ENCODE data around the gene NCR3LG1.

The NCR3LG1 gene

DNA sequence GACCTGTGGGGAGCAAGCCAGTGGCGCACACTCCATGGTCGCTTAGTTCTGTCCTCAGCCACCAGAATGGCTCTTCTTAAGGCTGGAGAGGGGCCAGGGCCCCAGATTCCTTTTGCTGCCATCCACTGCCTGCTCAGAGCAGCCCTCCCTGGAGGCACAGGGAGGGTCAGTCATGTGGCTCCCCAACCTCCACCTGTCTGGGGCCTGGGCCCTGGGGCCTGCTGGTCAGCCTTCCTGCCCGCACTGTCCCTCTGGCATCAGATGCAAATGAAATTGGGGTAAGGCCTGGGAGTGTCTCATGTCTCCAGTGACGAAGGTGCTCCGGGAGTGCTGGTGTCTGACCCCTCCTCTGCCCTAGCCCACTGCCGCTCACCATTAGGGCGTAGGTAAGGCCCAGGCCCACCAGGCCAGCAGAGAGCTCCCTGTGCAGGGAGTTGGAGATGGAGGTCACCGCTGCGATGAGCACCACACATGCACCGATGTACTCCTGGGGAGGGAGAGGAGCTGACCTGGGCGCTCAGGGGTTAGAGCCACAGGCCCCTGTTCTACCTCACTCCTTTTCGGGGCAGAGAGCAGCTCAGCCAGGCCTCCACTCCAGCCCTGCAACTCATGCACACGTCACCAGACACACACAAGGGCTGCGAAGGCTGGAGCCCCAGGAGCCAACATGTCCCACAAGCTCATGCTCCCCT lies 45.9 kb downstream of the NCR3LG1 start:
- TF ChIP-seq, protein P1, sequence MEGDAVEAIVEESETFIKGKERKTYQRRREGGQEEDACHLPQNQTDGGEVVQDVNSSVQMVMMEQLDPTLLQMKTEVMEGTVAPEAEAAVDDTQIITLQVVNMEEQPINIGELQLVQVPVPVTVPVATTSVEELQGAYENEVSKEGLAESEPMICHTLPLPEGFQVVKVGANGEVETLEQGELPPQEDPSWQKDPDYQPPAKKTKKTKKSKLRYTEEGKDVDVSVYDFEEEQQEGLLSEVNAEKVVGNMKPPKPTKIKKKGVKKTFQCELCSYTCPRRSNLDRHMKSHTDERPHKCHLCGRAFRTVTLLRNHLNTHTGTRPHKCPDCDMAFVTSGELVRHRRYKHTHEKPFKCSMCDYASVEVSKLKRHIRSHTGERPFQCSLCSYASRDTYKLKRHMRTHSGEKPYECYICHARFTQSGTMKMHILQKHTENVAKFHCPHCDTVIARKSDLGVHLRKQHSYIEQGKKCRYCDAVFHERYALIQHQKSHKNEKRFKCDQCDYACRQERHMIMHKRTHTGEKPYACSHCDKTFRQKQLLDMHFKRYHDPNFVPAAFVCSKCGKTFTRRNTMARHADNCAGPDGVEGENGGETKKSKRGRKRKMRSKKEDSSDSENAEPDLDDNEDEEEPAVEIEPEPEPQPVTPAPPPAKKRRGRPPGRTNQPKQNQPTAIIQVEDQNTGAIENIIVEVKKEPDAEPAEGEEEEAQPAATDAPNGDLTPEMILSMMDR (conservative IDR thresholded peaks at IDR 0.05; ENCODE audit: low read depth, low read length) = no peak
- H3K4me3 ChIP-seq (ENCODE audit: low read length) = no peak overlapping the region
- no peak for DNase-seq (ENCODE audit: low read depth)

DNA sequence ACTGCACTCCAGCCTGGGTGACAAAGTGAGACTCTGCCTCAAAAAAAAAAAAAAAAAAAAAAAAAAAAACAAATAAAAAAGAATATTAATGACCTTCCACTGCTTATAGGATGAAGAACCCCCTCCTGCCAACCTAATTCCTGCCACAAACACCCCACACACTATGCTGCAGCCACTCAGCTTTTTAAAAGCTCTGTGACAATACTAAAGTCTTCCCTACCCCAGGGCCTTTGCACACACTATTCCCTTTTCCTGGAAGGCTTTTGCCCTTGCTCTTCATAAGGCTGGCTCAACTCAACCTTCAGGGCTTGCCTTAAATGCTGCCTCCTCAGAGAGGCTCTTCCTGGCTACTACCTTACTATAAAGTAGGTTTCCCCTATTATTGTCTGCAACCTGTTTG lies 47.6 kb downstream of the NCR3LG1 start:
- no peak for DNase-seq (ENCODE audit: low read depth)

DNA sequence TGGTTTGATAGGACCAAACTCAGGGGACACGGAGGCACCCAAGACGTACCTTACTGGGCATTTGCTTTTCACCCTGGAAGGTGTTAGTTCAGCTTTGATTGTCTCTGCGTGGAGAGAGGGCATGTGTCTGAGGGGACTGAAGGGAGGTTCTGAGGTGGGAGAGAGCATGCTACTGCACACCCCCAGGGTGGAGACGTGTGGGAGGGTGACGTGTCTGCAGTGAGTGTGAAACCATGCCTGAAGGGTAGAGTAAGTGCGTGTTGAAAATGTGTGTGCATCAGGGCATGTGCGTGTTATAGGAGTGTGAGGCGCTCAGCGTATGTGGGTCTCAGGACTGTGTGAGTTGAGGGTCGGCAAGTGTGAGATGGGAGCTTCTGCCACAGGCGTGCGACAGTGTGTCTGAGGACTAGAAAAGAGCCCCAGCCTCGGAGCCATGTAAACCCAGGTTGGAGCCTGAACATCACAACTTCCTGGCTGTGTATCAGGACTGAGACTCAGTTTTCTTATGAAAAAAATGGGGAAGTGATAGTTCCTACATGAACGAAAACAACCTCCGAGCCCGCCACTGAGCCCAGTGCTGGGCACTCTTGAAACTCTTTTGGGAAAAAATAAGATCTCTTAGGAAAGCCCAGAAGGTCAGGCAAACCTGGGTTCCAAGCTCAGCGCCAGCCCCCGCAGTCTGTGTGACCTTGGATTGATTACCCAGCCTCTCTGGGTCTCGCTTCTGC lies 48.6 kb downstream of the NCR3LG1 start:
- no peak overlapping the region for H3K4me3 ChIP-seq (ENCODE audit: low read length)
- TF ChIP-seq, protein P1 (conservative IDR thresholded peaks at IDR 0.05; ENCODE audit: low read depth, low read length) = no peak
- no peak for DNase-seq (ENCODE audit: low read depth)

More for the DNA sequence above, 47.6 kb downstream of the NCR3LG1 start:
- H3K4me3 ChIP-seq (ENCODE audit: low read length) = no peak overlapping the region
- TF ChIP-seq, protein P1 (conservative IDR thresholded peaks at IDR 0.05; ENCODE audit: low read depth, low read length) = no peak

DNA sequence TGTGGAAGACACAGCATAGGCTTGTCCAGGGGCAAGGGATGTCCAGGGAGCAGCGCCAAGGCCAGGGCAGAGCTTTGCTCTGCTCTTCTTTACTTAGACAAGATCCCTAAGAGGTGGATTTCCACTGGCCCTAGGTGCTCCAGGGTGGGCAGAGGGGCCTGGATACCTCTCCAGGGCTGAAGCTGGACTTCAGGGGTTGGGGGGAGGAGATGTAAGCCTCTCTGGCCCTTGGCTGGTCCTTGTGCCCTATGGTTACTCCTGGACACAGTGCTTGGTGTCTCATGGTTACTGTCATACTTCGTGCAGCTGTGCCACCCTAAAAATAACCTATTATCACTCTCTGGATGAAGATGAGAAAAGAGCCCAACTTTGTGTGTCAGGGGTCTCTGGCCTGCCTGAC lies 49.7 kb downstream of the NCR3LG1 start:
- H3K4me3 ChIP-seq (ENCODE audit: low read length) = no peak overlapping the region
- TF ChIP-seq, protein P1 (conservative IDR thresholded peaks at IDR 0.05; ENCODE audit: low read depth, low read length) = no peak
- no peak for DNase-seq (ENCODE audit: low read depth)

DNA sequence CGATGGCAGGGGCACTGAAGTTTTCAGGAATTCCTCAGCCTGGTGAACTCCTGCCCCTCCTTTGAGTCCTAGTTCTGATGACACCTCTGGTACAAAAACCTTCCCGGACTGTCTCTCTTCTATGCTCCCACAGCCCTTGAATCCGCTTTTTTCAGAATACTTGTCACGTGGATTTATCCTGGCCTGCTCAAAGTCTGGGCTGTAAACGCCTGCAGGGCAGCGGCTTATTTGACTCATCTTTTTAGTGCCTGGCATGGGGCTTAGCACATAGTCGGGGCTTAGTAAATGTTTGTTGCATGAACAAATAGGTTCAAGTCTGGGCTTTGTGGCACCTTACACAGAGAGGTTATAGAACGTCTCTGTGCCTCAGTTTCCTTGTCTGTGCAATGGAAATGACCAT lies 50.2 kb downstream of the NCR3LG1 start:
- no peak for DNase-seq (ENCODE audit: low read depth)
- no peak overlapping the region for H3K4me3 ChIP-seq (ENCODE audit: low read length)
- TF ChIP-seq, protein P1 (conservative IDR thresholded peaks at IDR 0.05; ENCODE audit: low read depth, low read length) = no peak

DNA sequence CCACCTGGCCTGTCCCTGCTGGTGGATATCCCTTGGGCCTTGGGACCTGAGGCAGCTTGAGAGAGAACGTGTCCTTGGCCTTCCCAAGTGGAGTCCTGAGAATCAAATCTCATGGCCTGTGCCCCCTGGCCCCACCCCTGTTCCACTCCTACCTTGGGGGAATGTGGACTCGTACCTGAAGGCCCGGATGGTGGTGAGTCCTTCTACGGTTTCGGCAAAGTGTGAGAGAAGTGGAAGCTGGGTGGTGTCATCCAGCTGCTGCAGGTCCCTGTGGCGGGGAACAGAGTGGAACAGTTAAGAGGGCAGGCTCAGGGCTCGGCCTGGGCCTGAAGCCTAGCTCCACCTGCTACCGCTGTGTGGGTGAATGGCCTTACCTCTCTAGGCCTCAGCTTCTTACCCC lies 50.9 kb downstream of the NCR3LG1 start:
- H3K4me3 ChIP-seq (ENCODE audit: low read length) = no peak overlapping the region
- DNase-seq (ENCODE audit: low read depth) = no peak
- TF ChIP-seq, protein P1 (conservative IDR thresholded peaks at IDR 0.05; ENCODE audit: low read depth, low read length) = no peak
